Adipocyte (in vitro differentiated cells): ENCODE results near the gene TMEM167A.

Experiments
- DNase-seq: peaks from one replicate; pipeline ENCODE4 v3.0.0-alpha.2; 2015; ENCODE audit warnings: low read depth
- H3K27me3 ChIP-seq: replicated peaks from 2 replicates; pipeline ENCODE4 v1.7.0; 2013; ENCODE audit warnings: mild to moderate bottlenecking, low read length, moderate library complexity; ENCODE audit not compliant: control insufficient read depth, insufficient read depth
- H3K36me3 ChIP-seq: 2 replicates; pipeline ENCODE4 v1.7.0; 2013; ENCODE audit warnings: low read length, mild to moderate bottlenecking, moderate library complexity; ENCODE audit not compliant: control insufficient read depth, insufficient read depth, severe bottlenecking
- H3K4me1 ChIP-seq: 2 replicates; pipeline ENCODE4 v1.7.0; 2013; ENCODE audit warnings: mild to moderate bottlenecking, low read length, moderate library complexity; ENCODE audit not compliant: control insufficient read depth, insufficient read depth
- H3K4me3 ChIP-seq: 2 replicates; pipeline ENCODE4 v1.7.0; 2013; ENCODE audit warnings: mild to moderate bottlenecking, low read length, moderate library complexity
- H3K9ac ChIP-seq: 2 replicates; pipeline ENCODE4 v1.7.0; 2013; ENCODE audit warnings: mild to moderate bottlenecking, low read length, moderate library complexity
- H3K9me3 ChIP-seq: 2 replicates; pipeline ENCODE4 v1.7.0; 2013; ENCODE audit warnings: mild to moderate bottlenecking, low read length, moderate library complexity; ENCODE audit not compliant: control insufficient read depth

Gene TMEM167A

DNA sequence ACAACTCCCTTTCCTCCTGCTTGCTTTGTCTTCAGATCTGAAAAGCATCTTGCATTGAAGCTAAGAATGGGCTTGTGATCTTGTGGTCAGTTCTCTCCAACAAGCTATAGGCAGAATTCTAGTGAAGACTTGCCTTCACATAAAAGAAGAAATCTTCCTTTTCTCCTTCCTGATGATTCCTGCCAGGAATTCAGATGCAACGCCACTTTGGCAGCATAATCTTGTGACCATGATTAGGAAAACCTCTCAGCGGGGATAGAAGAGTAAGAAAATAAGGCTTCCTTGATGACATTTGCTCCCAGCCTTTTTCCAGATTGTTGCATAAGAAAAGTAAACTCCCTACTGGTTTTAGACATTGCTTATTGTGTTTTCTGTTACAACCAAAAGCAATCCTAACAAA is 73.4 kb downstream of the TMEM167A start:
- H3K4me1 ChIP-seq, result no peaks in the 10 kb centered on the region
- DNase-seq, result no peak
- no peak overlapping the region for H3K4me3 ChIP-seq
- H3K27me3 ChIP-seq, result no peaks in the 10 kb centered on the region
- H3K9me3 ChIP-seq, result no peaks in the 10 kb centered on the region
- H3K36me3 ChIP-seq, result no peaks in the 10 kb centered on the region
- no peak overlapping the region for H3K9ac ChIP-seq
